Stomach (tissue), 9 donors: Measurements from ENCODE around the gene SPHK2. TPM values are rescaled to one million over a fixed set of nuclear protein-coding genes. Genes with fewer than 3 reads are reported as not detected.

Experiments
- DNase-seq, 2 donors: peaks; one replicate each; pipeline versions ENCODE4 v3.0.0 to v3.0.0-alpha.2; 2013 to 2019
- H3K27ac ChIP-seq, 5 donors: fragments of 200-600 bp in 4 of 5; sonication (generic) in 4 of 5; one replicate each; pipeline ENCODE4 v1.5.1; 2013 to 2019; ENCODE audit warnings: mild to moderate bottlenecking in 1 of 5, moderate library complexity in 1 of 5
- H3K27me3 ChIP-seq, 3 donors: fragments of 200-600 bp; sonication (generic); one replicate each; pipeline ENCODE4 v1.5.1; 2017 to 2019; ENCODE audit warnings: mixed run types in 1 of 3
- H3K36me3 ChIP-seq, 4 donors: fragments of 200-600 bp; sonication (generic); 1 replicate in 3 of 4; 2 replicates in 1 of 4; pipeline ENCODE4 v1.5.1; 2016 to 2019
- H3K4me1 ChIP-seq, 4 donors: fragments of 200-600 bp; sonication (generic); one replicate each; pipeline ENCODE4 v1.5.1; 2016 to 2019
- H3K4me3 ChIP-seq, 4 donors: fragments of 200-600 bp; sonication (generic) in 3 of 4; one replicate each; pipeline ENCODE4 v1.5.1; 2016 to 2019; ENCODE audit warnings: mild to moderate bottlenecking in 1 of 4
- H3K9me3 ChIP-seq, 4 donors: fragments of 200-600 bp; sonication (generic); one replicate each; pipeline ENCODE4 v1.5.1; 2016 to 2019
- EP300 ChIP-seq: sonication (generic); formaldehyde crosslinking; IDR thresholded peaks from one replicate; pipeline ENCODE4 v1.6.1; 2017; ENCODE audit warnings: antibody characterized with exemption
- POLR2A ChIP-seq, 4 donors: fragments of 450-650 bp; IDR thresholded peaks; one replicate each; pipeline ENCODE4 v1.6.1; 2016; ENCODE audit warnings: antibody characterized with exemption in 4 of 4, control low read depth in 2 of 4, mild to moderate bottlenecking in 1 of 4, moderate library complexity in 1 of 4
- POLR2AphosphoS5 ChIP-seq, 3 donors: sonication (generic); formaldehyde crosslinking; IDR thresholded peaks; one replicate each; pipeline ENCODE4 v1.6.1; 2016; ENCODE audit warnings: antibody characterized with exemption in 3 of 3
- WGBS, 5 donors: extraction: QIAGEN DNeasy Blood & Tissue Kit in 3 of 5; methylation state at CpG; one replicate each; pipeline versions ENCODE4 v1.1.5 to v1.1.7; 2013 to 2018; 5-methylcytosine and 5-hydroxymethylcytosine counted together
- intact Hi-C: fragments of 100-400 bp; cut with DNase I; formaldehyde crosslinking; loops from one replicate; pipeline ENCODE4 v1.15.1; 2023; ENCODE audit warnings: low total_unique reads
- polyA plus RNA-seq, 3 donors: library from polyadenylated mRNA; stranded (reverse); fragments of 200-250 nt; gene quantifications; one replicate each; pipeline ENCODE4 v1.2.3, GENCODE V29; 2013
- total RNA-seq, 5 donors: library from RNA; depleted of rRNA; stranded (reverse); fragments of >200 nt; gene quantifications; one replicate each; pipeline versions ENCODE4 v1.1.0 to v1.2.3, GENCODE V29; 2014 to 2016
- TF ChIP-seq, protein P1 (sequence below), 7 experiments: fragments of 450-650 bp in 4 of 7; fragments of 200-600 bp in 3 of 7; sonication (generic) in 3 of 7; IDR thresholded peaks; one replicate each; pipeline ENCODE4 v1.5.1; 2016 to 2019; ENCODE audit warnings: antibody characterized with exemption in 7 of 7, control low read depth in 2 of 7, mild to moderate bottlenecking in 1 of 7
- donor health status: healthy with polysubstance abuse.
- donor health status: Bipolar disorder and iron deficiency.
- donor health status: healthy.

SPHK2 gene
- total and polyA plus RNA-seq, 8 donors = 9.4 to 156 (median 19.6) TPM

DNA sequence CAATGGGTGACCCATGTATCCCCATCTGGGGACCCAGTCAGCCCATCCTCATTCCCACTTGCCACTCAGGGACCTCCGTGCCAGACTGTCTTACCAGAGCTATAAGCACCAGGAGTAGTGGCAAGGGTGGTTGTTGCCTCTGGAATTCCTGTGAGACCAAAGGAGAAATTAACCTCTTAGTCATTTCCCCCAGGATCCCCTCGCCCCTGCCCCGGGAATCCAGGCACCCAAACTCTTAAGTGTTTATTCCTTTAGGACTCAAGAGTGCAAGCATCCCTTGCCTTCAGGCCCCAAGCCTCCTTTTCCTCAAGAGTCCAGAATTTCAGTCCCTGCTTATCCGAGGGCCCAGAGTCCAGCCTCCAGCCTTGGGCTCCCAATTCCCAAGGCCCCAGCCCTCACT lies 44.4 kb downstream of the SPHK2 start:
- Histone ChIP-seq H3K36me3 (no peaks in the 10 kb centered on the region), H3K27ac (no peak overlapping the region), H3K9me3 (no peaks in the 10 kb centered on the region), H3K4me1 (peaks cover 0 to 18% (median 6%) of the 10 kb centered on the region in 4 donors), H3K27me3 (no peaks in the 10 kb centered on the region), H3K4me3 (no peak overlapping the region)
- intact Hi-C loops = no loop called here
- 89 to 99% (median 94%) methylated on average over 4 of the region's 4 CpGs for WGBS, 5 donors
- TF ChIP-seq POLR2A (IDR thresholded peaks at IDR 0.05) = no peak
- no peak for TF ChIP-seq EP300
- TF ChIP-seq, protein P1, sequence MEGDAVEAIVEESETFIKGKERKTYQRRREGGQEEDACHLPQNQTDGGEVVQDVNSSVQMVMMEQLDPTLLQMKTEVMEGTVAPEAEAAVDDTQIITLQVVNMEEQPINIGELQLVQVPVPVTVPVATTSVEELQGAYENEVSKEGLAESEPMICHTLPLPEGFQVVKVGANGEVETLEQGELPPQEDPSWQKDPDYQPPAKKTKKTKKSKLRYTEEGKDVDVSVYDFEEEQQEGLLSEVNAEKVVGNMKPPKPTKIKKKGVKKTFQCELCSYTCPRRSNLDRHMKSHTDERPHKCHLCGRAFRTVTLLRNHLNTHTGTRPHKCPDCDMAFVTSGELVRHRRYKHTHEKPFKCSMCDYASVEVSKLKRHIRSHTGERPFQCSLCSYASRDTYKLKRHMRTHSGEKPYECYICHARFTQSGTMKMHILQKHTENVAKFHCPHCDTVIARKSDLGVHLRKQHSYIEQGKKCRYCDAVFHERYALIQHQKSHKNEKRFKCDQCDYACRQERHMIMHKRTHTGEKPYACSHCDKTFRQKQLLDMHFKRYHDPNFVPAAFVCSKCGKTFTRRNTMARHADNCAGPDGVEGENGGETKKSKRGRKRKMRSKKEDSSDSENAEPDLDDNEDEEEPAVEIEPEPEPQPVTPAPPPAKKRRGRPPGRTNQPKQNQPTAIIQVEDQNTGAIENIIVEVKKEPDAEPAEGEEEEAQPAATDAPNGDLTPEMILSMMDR (IDR thresholded peaks at IDR 0.05) = no peak
- TF ChIP-seq POLR2AphosphoS5 (IDR thresholded peaks at IDR 0.05) = no peak
- DNase-seq = no peak

DNA sequence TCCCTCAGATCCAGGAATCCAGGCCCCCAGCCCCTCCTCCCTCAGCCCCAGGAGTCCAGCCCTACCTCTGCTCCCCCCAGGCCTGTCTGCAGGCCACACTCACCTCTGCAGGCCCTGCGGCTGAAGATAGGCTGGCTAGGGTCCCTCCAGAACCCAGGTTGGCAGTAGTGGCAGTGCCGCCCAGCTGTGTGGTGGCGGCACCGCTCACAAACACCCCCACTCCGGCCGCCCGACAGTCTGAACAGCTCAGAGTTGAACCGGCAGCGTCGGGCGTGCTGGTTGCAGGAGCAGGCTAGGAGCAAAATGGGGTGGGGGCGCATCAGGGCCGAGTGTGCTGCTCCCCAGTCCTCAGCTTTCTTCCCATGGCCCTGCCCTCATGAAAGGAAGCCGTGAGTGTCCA lies 45.2 kb downstream of the SPHK2 start:
- WGBS, 5 donors = 83 to 93% (median 90%) methylated on average over 10 to 14 of the region's 14 CpGs
- intact Hi-C loops = no loop called here

DNA sequence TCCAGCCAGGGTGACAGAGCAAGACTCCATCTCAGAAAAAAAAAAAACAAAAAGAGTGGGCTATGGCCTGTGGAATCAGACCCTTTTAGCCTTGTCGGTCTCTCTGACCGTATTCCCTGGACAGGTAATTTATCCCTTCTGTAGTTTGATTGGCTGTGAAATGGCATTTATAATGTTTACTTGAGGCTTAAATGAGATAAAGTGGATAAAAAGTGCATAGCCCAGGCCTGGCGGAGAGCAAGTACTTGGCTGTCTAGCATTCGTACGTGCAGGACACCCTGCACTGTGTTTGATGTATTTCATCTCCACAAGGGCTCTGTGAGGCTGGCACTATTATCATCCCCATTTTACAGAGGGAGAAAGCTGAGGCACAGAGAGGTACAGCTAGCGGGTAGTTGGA lies 46.5 kb downstream of the SPHK2 start:
- H3K4me3 ChIP-seq = no peak overlapping the region
- no peak for DNase-seq

More for the DNA sequence above, 45.2 kb downstream of the SPHK2 start:
- peaks cover 0 to 18% (median 6%) of the 10 kb centered on the region in 4 donors for H3K4me1 ChIP-seq
- H3K27ac ChIP-seq = no peak overlapping the region
- H3K9me3 ChIP-seq = no peaks in the 10 kb centered on the region
- TF ChIP-seq, protein P1 (IDR thresholded peaks at IDR 0.05) = no peak
- no peak for TF ChIP-seq EP300
- no peak for TF ChIP-seq POLR2AphosphoS5 (IDR thresholded peaks at IDR 0.05)
- no peak for TF ChIP-seq POLR2A (IDR thresholded peaks at IDR 0.05)
- H3K27me3 ChIP-seq = no peaks in the 10 kb centered on the region
- H3K4me3 ChIP-seq = no peak overlapping the region
- DNase-seq = no peak
- H3K36me3 ChIP-seq = no peaks in the 10 kb centered on the region

GRCh38 chr19:48668332-48668731 lies 49.0 kb downstream of the SPHK2 start:
- Histone ChIP-seq H3K4me1 (no peaks in the 10 kb centered on the region), H3K27me3 (no peaks in the 10 kb centered on the region), H3K36me3 (no peaks in the 10 kb centered on the region), H3K4me3 (no peak overlapping the region), H3K9me3 (no peaks in the 10 kb centered on the region), H3K27ac (no peak overlapping the region)
- TF ChIP-seq POLR2A (IDR thresholded peaks at IDR 0.05) = no peak
- 41 to 76% (median 56%) methylated on average over 3 of the region's 3 CpGs for WGBS, 5 donors
- no peak for DNase-seq
- intact Hi-C loops = no loop called here

More for the DNA sequence above, 46.5 kb downstream of the SPHK2 start:
- Histone ChIP-seq H3K27me3 (no peaks in the 10 kb centered on the region), H3K4me1 (peaks cover 0 to 8% (median 4%) of the 10 kb centered on the region in 4 donors), H3K27ac (no peak overlapping the region), H3K9me3 (no peaks in the 10 kb centered on the region), H3K36me3 (no peaks in the 10 kb centered on the region)
- intact Hi-C loops = no loop called here
- TF ChIP-seq, protein P1 (IDR thresholded peaks at IDR 0.05) = no peak
- TF ChIP-seq EP300 (no peak), POLR2AphosphoS5 (IDR thresholded peaks at IDR 0.05) (no peak), POLR2A (IDR thresholded peaks at IDR 0.05) (no peak)
- WGBS, 5 donors = 35 to 72% (median 58%) methylated on average over 6 of the region's 6 CpGs

DNA sequence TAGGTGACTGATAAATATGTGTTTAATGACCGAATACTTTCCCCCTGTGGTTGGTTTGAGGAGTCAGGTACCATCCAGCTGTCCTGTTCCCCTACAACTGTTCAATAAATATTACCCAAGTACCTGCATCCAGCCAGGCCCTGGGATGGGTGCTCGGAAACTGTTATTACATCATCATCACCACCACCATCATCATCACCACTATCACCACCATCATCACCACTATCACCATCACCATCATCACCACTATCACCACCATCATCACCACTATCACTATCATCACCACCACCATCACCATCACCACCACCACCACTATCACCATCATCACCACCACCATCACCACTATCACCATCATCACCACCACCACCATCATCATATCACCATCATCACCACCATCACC lies 49.5 kb downstream of the SPHK2 start:
- DNase-seq = no peak
- H3K4me1 ChIP-seq = no peaks in the 10 kb centered on the region
- TF ChIP-seq EP300 = no peak
- no peak overlapping the region for H3K4me3 ChIP-seq
- WGBS, 5 donors = 88 to 97% (median 94%) methylated on average over 2 of the region's 2 CpGs
- no peak overlapping the region for H3K27ac ChIP-seq
- H3K9me3 ChIP-seq = no peaks in the 10 kb centered on the region
- intact Hi-C loops = no loop called here
- no peaks in the 10 kb centered on the region for H3K27me3 ChIP-seq
- H3K36me3 ChIP-seq = no peaks in the 10 kb centered on the region
